ENCODE measurements around the gene KCNA3. TPM values are rescaled to one million over a fixed set of nuclear protein-coding genes. Genes with fewer than 3 reads are reported as not detected.
A peak's percentile ranks its signal among the peaks of the same experiment; 100 is the strongest.

Gene KCNA3
- total RNA-seq, 1 experiment from 2014 or later = not detected

- H3K9me3 ChIP-seq (ENCODE audit: low read length) = no peaks in the 10 kb centered on the region
- no TSS peak for BruUV-seq (replicated peaks)
- no peaks in the 10 kb centered on the region for H3K79me2 ChIP-seq (ENCODE audit: low read length)
- no peaks in the 10 kb centered on the region for H3K9me2 ChIP-seq (replicated peaks; ENCODE audit: low read length)
- H4K20me1 ChIP-seq (ENCODE audit: low read length) = no peaks in the 10 kb centered on the region
- H3K36me3 ChIP-seq (ENCODE audit: low read depth, low read length) = no peaks in the 10 kb centered on the region
- no peak overlapping the region for H3K4me2 ChIP-seq (ENCODE audit: low read length)
- H3F3A ChIP-seq (ENCODE audit: low read length, unreplicated experiment) = no peaks in the 10 kb centered on the region
- TF ChIP-seq, protein P1, sequence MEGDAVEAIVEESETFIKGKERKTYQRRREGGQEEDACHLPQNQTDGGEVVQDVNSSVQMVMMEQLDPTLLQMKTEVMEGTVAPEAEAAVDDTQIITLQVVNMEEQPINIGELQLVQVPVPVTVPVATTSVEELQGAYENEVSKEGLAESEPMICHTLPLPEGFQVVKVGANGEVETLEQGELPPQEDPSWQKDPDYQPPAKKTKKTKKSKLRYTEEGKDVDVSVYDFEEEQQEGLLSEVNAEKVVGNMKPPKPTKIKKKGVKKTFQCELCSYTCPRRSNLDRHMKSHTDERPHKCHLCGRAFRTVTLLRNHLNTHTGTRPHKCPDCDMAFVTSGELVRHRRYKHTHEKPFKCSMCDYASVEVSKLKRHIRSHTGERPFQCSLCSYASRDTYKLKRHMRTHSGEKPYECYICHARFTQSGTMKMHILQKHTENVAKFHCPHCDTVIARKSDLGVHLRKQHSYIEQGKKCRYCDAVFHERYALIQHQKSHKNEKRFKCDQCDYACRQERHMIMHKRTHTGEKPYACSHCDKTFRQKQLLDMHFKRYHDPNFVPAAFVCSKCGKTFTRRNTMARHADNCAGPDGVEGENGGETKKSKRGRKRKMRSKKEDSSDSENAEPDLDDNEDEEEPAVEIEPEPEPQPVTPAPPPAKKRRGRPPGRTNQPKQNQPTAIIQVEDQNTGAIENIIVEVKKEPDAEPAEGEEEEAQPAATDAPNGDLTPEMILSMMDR (conservative IDR thresholded peaks at IDR 0.05; ENCODE audit: low read depth, low read length) = no peak
- TF ChIP-seq EZH2phosphoT487 (IDR thresholded peaks at IDR 0.05; ENCODE audit: borderline replicate concordance, low read length) (no peak), EZH2 (IDR thresholded peaks at IDR 0.05; ENCODE audit: low read length, unreplicated experiment) (no peak)
- DNase-seq (peak; percentile 49), ATAC-seq (no peak)
- H3K27ac ChIP-seq (ENCODE audit: low read length) = no peak overlapping the region
- no peaks in the 10 kb centered on the region for H3K4me1 ChIP-seq (ENCODE audit: insufficient read depth, low read length)
- H3K27me3 ChIP-seq (ENCODE audit: low read length) = peaks cover 12% of the 10 kb centered on the region
- no peak overlapping the region for H3K4me3 ChIP-seq (ENCODE audit: low read length)
- CTCF ChIA-PET = no interaction called here
- POLR2A ChIA-PET (ENCODE audit: unreplicated experiment) = no interaction called here
- no peak overlapping the region for H2AFZ ChIP-seq (ENCODE audit: low read length)
- intact Hi-C loops (cut with micrococcal nuclease) = loop anchor here (5.0 kb wide), 1 partner anchor 358 kb away; no protein-coding TSS in a partner anchor
- no peak overlapping the region for H3K9ac ChIP-seq (ENCODE audit: low read length)
These were observed 40.1 kb downstream of the KCNA3 start for GRCh38 chr1:110634455-110635311.

GRCh38 chr1:110634086-110634454 is 40.7 kb downstream of the KCNA3 start:
- no peaks in the 10 kb centered on the region for H3K4me1 ChIP-seq (ENCODE audit: insufficient read depth, low read length)
- no peak overlapping the region for H3K4me2 ChIP-seq (ENCODE audit: low read length)
- H3K9me3 ChIP-seq (ENCODE audit: low read length) = no peaks in the 10 kb centered on the region
- no peaks in the 10 kb centered on the region for H3K79me2 ChIP-seq (ENCODE audit: low read length)
- H3K27me3 ChIP-seq (ENCODE audit: low read length) = peaks cover 11% of the 10 kb centered on the region
- no peaks in the 10 kb centered on the region for H3F3A ChIP-seq (ENCODE audit: low read length, unreplicated experiment)
- H2AFZ ChIP-seq (ENCODE audit: low read length) = no peak overlapping the region
- no peak overlapping the region for H3K4me3 ChIP-seq (ENCODE audit: low read length)
- ChIA-PET CTCF (no interaction called here), POLR2A (ENCODE audit: unreplicated experiment) (no interaction called here)
- H3K27ac ChIP-seq (ENCODE audit: low read length) = no peak overlapping the region
- ATAC-seq (no peak), DNase-seq (no peak)
- BruUV-seq (replicated peaks) = no TSS peak
- no peak for TF ChIP-seq EZH2phosphoT487 (IDR thresholded peaks at IDR 0.05; ENCODE audit: borderline replicate concordance, low read length)
- TF ChIP-seq, protein P1 (conservative IDR thresholded peaks at IDR 0.05; ENCODE audit: low read depth, low read length) = no peak
- no peak for TF ChIP-seq EZH2 (IDR thresholded peaks at IDR 0.05; ENCODE audit: low read length, unreplicated experiment)
- no peaks in the 10 kb centered on the region for H3K36me3 ChIP-seq (ENCODE audit: low read depth, low read length)
- H4K20me1 ChIP-seq (ENCODE audit: low read length) = no peaks in the 10 kb centered on the region
- H3K9me2 ChIP-seq (replicated peaks; ENCODE audit: low read length) = no peaks in the 10 kb centered on the region
- no peak overlapping the region for H3K9ac ChIP-seq (ENCODE audit: low read length)
- intact Hi-C loops (cut with micrococcal nuclease) = loop anchor here (5.0 kb wide), 1 partner anchor 358 kb away; no protein-coding TSS in a partner anchor

DNA sequence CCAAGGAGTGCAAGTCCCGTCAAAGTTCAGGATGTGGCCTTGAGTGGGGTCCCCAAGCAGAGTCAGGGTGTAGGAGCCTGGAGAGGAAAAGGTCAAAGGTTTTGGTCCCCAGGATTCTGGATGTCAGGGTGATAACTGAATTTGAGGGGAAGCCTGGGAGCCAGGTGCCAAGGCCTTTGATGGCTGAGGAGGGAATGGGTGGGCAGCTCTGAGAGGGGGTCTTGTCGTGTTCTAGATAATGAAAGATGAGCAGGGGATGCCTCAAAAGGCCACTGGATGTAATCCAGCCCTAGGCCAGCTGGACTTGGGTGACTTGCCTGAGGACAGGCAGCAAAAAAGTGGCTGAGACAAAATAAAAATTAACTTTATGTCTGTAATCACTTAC is 41.1 kb downstream of the KCNA3 start:
- BruUV-seq (replicated peaks) = no TSS peak

More for the DNA sequence above, 41.1 kb downstream of the KCNA3 start:
- no peaks in the 10 kb centered on the region for H3K36me3 ChIP-seq (ENCODE audit: low read depth, low read length)
- H3K9me2 ChIP-seq (replicated peaks; ENCODE audit: low read length) = no peaks in the 10 kb centered on the region
- H3K27ac ChIP-seq (ENCODE audit: low read length) = no peak overlapping the region
- H3K4me3 ChIP-seq (ENCODE audit: low read length) = no peak overlapping the region
- H3K4me1 ChIP-seq (ENCODE audit: insufficient read depth, low read length) = no peaks in the 10 kb centered on the region
- H4K20me1 ChIP-seq (ENCODE audit: low read length) = no peaks in the 10 kb centered on the region
- no peaks in the 10 kb centered on the region for H3K79me2 ChIP-seq (ENCODE audit: low read length)
- no peak overlapping the region for H3K4me2 ChIP-seq (ENCODE audit: low read length)
- intact Hi-C loops (cut with micrococcal nuclease) = loop anchor here (5.0 kb wide), 1 partner anchor 359 kb away; no protein-coding TSS in a partner anchor
- no peaks in the 10 kb centered on the region for H3K9me3 ChIP-seq (ENCODE audit: low read length)
- H3K9ac ChIP-seq (ENCODE audit: low read length) = no peak overlapping the region
- ATAC-seq (no peak), DNase-seq (no peak)
- H2AFZ ChIP-seq (ENCODE audit: low read length) = no peak overlapping the region
- POLR2A ChIA-PET (ENCODE audit: unreplicated experiment) = no interaction called here
- TF ChIP-seq, protein P1 (conservative IDR thresholded peaks at IDR 0.05; ENCODE audit: low read depth, low read length) = no peak
- no peak for TF ChIP-seq EZH2phosphoT487 (IDR thresholded peaks at IDR 0.05; ENCODE audit: borderline replicate concordance, low read length)
- TF ChIP-seq EZH2 (IDR thresholded peaks at IDR 0.05; ENCODE audit: low read length, unreplicated experiment) = no peak
- CTCF ChIA-PET = no interaction called here
- H3F3A ChIP-seq (ENCODE audit: low read length, unreplicated experiment) = no peaks in the 10 kb centered on the region
- peaks cover 11% of the 10 kb centered on the region for H3K27me3 ChIP-seq (ENCODE audit: low read length)

All from PC-3 (cell line).